HS-5 (cell line): ENCODE results near the gene PAX5.

Experiments used
- DNase-seq: peaks from one replicate; pipeline ENCODE4 v3.0.0-alpha.2; 2012; ENCODE audit warnings: low read depth

Gene PAX5

GRCh38 chr9:37037503-37038301 is 3.6 kb upstream of the PAX5 start:
- no peak for DNase-seq

- no peak for DNase-seq
Measured at GRCh38 chr9:37036776-37037502, 2.9 kb upstream of the PAX5 start.

- DNase-seq: no peak
Measured at GRCh38 chr9:37036371-37036775, 2.3 kb upstream of the PAX5 start.

- DNase-seq: no peak
Measured at GRCh38 chr9:37035648-37036370, 1.7 kb upstream of the PAX5 start.

GRCh38 chr9:37034938-37035647 is 1.0 kb upstream of the PAX5 start:
- no peak for DNase-seq

- no peak for DNase-seq
Measured at GRCh38 chr9:37034305-37034937, 353 bp upstream of the PAX5 start.

GRCh38 chr9:37033141-37033540 is 927 bp downstream of the PAX5 start:
- DNase-seq: no peak

GRCh38 chr9:37032713-37033112 is 1.4 kb downstream of the PAX5 start:
- DNase-seq: no peak

GRCh38 chr9:37031902-37032301 is 2.2 kb downstream of the PAX5 start:
- no peak for DNase-seq

- DNase-seq: no peak
Measured at GRCh38 chr9:37031081-37031480, 3.0 kb downstream of the PAX5 start.

- DNase-seq: no peak
Measured at GRCh38 chr9:37030611-37030939, 3.5 kb downstream of the PAX5 start.

- DNase-seq: no peak
Measured at GRCh38 chr9:37029776-37030610, 4.1 kb downstream of the PAX5 start.

- no peak for DNase-seq
Measured at GRCh38 chr9:37029304-37029775, 4.7 kb downstream of the PAX5 start.

- no peak for DNase-seq
Measured at GRCh38 chr9:37028420-37029031, 5.5 kb downstream of the PAX5 start.

GRCh38 chr9:37027582-37028419 is 6.3 kb downstream of the PAX5 start:
- no peak for DNase-seq

- no peak for DNase-seq
Measured at GRCh38 chr9:37026931-37027581, 7.0 kb downstream of the PAX5 start.

- no peak for DNase-seq
Measured at GRCh38 chr9:37026113-37026930, 7.7 kb downstream of the PAX5 start.

- DNase-seq: no peak
Measured at GRCh38 chr9:37025823-37026112, 8.3 kb downstream of the PAX5 start.
